Aorta (tissue), 5 donors: Measurements from ENCODE around the gene ATP1B2. TPM values are rescaled to one million over a fixed set of nuclear protein-coding genes. Genes with fewer than 3 reads are reported as not detected.

ENCODE experiments used
- ATAC-seq: fragments of 200-7000 bp; cut with Tn5 transposase; one replicate; pipeline ENCODE4 v1.9.1; 2022; ENCODE audit warnings: moderate library complexity; ENCODE audit not compliant: low FRiP score
- DNase-seq, 2 donors: peaks; one replicate each; pipeline ENCODE4 v3.0.0-alpha.2; 2020
- H3K27ac ChIP-seq, 2 donors: one replicate each; pipeline ENCODE4 v1.5.1; 2013; ENCODE audit warnings: low read length in 2 of 2, mild to moderate bottlenecking in 2 of 2, moderate library complexity in 2 of 2, control low read depth in 1 of 2, inconsistent platforms in 1 of 2, low read depth in 1 of 2
- H3K27me3 ChIP-seq, 2 donors: one replicate each; pipeline ENCODE4 v1.6.1; 2013; ENCODE audit warnings: control low read depth in 1 of 2, low read length in 1 of 2, mild to moderate bottlenecking in 1 of 2, moderate library complexity in 1 of 2; ENCODE audit not compliant: insufficient read depth in 2 of 2, control insufficient read depth in 1 of 2
- H3K36me3 ChIP-seq, 2 donors: one replicate each; pipeline ENCODE4 v1.6.1; 2013; ENCODE audit warnings: control low read depth in 1 of 2, low read length in 1 of 2, mild to moderate bottlenecking in 1 of 2; ENCODE audit not compliant: insufficient read depth in 2 of 2, control insufficient read depth in 1 of 2
- H3K4me1 ChIP-seq, 2 donors: one replicate each; pipeline ENCODE4 v1.6.1; 2013; ENCODE audit warnings: low read length in 2 of 2, control low read depth in 1 of 2, mild to moderate bottlenecking in 1 of 2, moderate library complexity in 1 of 2; ENCODE audit not compliant: insufficient read depth in 2 of 2, control insufficient read depth in 1 of 2
- H3K4me3 ChIP-seq, 2 donors: one replicate each; pipeline ENCODE4 v1.5.1; 2013; ENCODE audit warnings: low read length in 2 of 2, control low read depth in 1 of 2, mild to moderate bottlenecking in 1 of 2
- H3K9me3 ChIP-seq: one replicate; pipeline ENCODE4 v1.6.1; 2013; ENCODE audit warnings: mild to moderate bottlenecking, low read length; ENCODE audit not compliant: control insufficient read depth
- WGBS, 2 donors: extraction: QIAGEN DNeasy Blood & Tissue Kit; methylation state at CpG; one replicate each; pipeline ENCODE4 v1.1.7; 2013; 5-methylcytosine and 5-hydroxymethylcytosine counted together
- intact Hi-C, 2 donors: fragments of 100-400 bp; cut with DNase I; formaldehyde crosslinking; loops; one replicate each; pipeline versions ENCODE4 v1.14.2 to v1.15.0; 2022
- polyA plus RNA-seq, 2 donors: library from polyadenylated mRNA; stranded (reverse); fragments of 200-250 nt; gene quantifications; one replicate each; pipeline ENCODE4 v1.2.3, GENCODE V29; 2013
- total RNA-seq, 2 donors: library from RNA; stranded (reverse); fragmentation: NEBNext Ultra II Directional; extraction: Animal tissue kit (Norgen Biotek cat#: 25700); gene quantifications; one replicate each; pipeline ENCODE4 v1.2.1, GENCODE V29; 2021
- donor health status: healthy with polysubstance abuse.
- donor health status: Bipolar disorder and iron deficiency.
- donor health status: DM: no; HTN: no; CAD: no.
- donor health status: DM: no; HTN: no; CAD: no.
- donor health status: DM: yes; HTN: yes; CAD: no.

The ATP1B2 gene
- total and polyA plus RNA-seq, 4 donors: 1.9 to 7.2 (median 2.4) TPM

- peak; percentile 88 to 89 for DNase-seq
- H3K27me3 ChIP-seq: no peaks in the 10 kb centered on the region
- H3K4me1 ChIP-seq: no peaks in the 10 kb centered on the region
- no peaks in the 10 kb centered on the region for H3K9me3 ChIP-seq
- no peaks in the 10 kb centered on the region for H3K36me3 ChIP-seq
- peak overlapping the region; percentile 96 for H3K27ac ChIP-seq
- ATAC-seq: peak; percentile 86
- intact Hi-C loops: loop anchor here (1.0 to 10.0 kb wide), 4 partner anchors 59 to 468 kb away; partner anchors contain the start of genes SAT2 (in 2 of the 2) and PER1 (in 1 of the 2)
- WGBS, 2 donors: 0% methylated on average over 30 of the region's 30 CpGs
- H3K4me3 ChIP-seq: peak overlapping the region; percentile 91 to 96
Measured at GRCh38 chr17:7686222-7687071, 35.7 kb downstream of the ATP1B2 start.

- H3K4me3 ChIP-seq: peak within 1 kb of the TSS; percentile 91 to 96
Measured at GRCh38 chr17:7687072-7687907, 36.6 kb downstream of the ATP1B2 start, which contains the start of gene TP53. TSS of gene TP53 (minus strand) at chr17:7687490. CDS start at chr17:7676594, 10,896 bp downstream.

GRCh38 chr17:7687908-7688807 is 37.4 kb downstream of the ATP1B2 start, which contains the start of gene WRAP53:
TSS of gene WRAP53 (plus strand) at chr17:7688477. CDS start at chr17:7688649, 172 bp downstream.
- ATAC-seq: peak; percentile 95
- H3K27ac ChIP-seq: peak within 1 kb of the TSS in 1 of 2 donors; percentile 96
- peak; percentile 98 for DNase-seq
- 0% methylated on average over 48 to 51 of the region's 51 CpGs for WGBS, 2 donors
- no peaks in the 10 kb centered on the region for H3K4me1 ChIP-seq
- H3K4me3 ChIP-seq: peak within 1 kb of the TSS; percentile 91 to 96
- H3K27me3 ChIP-seq: no peaks in the 10 kb centered on the region
- intact Hi-C loops: loop anchor here (1.0 to 10.0 kb wide), 4 partner anchors 61 to 467 kb away; partner anchors contain the start of genes SAT2 (in 2 of the 2) and PER1 (in 1 of the 2)
- no peaks in the 10 kb centered on the region for H3K9me3 ChIP-seq
- H3K36me3 ChIP-seq: no peaks in the 10 kb centered on the region

More at GRCh38 chr17:7687072-7687907, 36.6 kb downstream of the ATP1B2 start, which contains the start of gene TP53:
- H3K9me3 ChIP-seq: no peaks in the 10 kb centered on the region
- DNase-seq (peak; percentile 91 to 92), ATAC-seq (peak; percentile 89)
- H3K27ac ChIP-seq: peak within 1 kb of the TSS; percentile 96
- no peaks in the 10 kb centered on the region for H3K36me3 ChIP-seq
- intact Hi-C loops: loop anchor here (1.0 to 10.0 kb wide), 4 partner anchors 60 to 468 kb away; partner anchors contain the start of genes SAT2 (in 2 of the 2) and PER1 (in 1 of the 2)
- H3K27me3 ChIP-seq: no peaks in the 10 kb centered on the region
- H3K4me1 ChIP-seq: no peaks in the 10 kb centered on the region
- WGBS, 2 donors: 0 to 1% methylated on average over 30 of the region's 30 CpGs

GRCh38 chr17:7688808-7689316 is 38.1 kb downstream of the ATP1B2 start:
- DNase-seq (no peak), ATAC-seq (no peak)
- H3K4me1 ChIP-seq: no peaks in the 10 kb centered on the region
- intact Hi-C loops: loop anchor here (5.0 to 10.0 kb wide), 3 partner anchors 62 to 466 kb away; partner anchors contain the start of genes SAT2 (in 2 of the 2) and PER1 (in 1 of the 2)
- H3K27ac ChIP-seq: peak overlapping the region in 1 of 2 donors; percentile 34
- H3K9me3 ChIP-seq: no peaks in the 10 kb centered on the region
- no peaks in the 10 kb centered on the region for H3K27me3 ChIP-seq
- H3K4me3 ChIP-seq: peak overlapping the region; percentile 13 to 30
- no peaks in the 10 kb centered on the region for H3K36me3 ChIP-seq
- 9 to 14% methylated on average over 13 of the region's 13 CpGs for WGBS, 2 donors

GRCh38 chr17:7695586-7695985 is 44.9 kb downstream of the ATP1B2 start:
- Histone ChIP-seq H3K27me3 (no peaks in the 10 kb centered on the region), H3K4me3 (no peak overlapping the region), H3K4me1 (no peaks in the 10 kb centered on the region), H3K36me3 (no peaks in the 10 kb centered on the region), H3K27ac (no peak overlapping the region), H3K9me3 (no peaks in the 10 kb centered on the region)
- ATAC-seq: no peak
- 94 to 95% methylated on average over 10 of the region's 10 CpGs for WGBS, 2 donors
- intact Hi-C loops: no loop called here
- no peak for DNase-seq

- no peak for ATAC-seq
- peak in 1 of 2 donors; percentile 19 for DNase-seq
- WGBS, 2 donors: 96 to 97% methylated on average over 4 of the region's 4 CpGs
- H3K4me1 ChIP-seq: no peaks in the 10 kb centered on the region
- intact Hi-C loops: no loop called here
- H3K27ac ChIP-seq: no peak overlapping the region
- no peak overlapping the region for H3K4me3 ChIP-seq
- peaks cover 0 to 5% of the 10 kb centered on the region in 2 donors for H3K36me3 ChIP-seq
- no peaks in the 10 kb centered on the region for H3K27me3 ChIP-seq
- H3K9me3 ChIP-seq: no peaks in the 10 kb centered on the region
Measured at GRCh38 chr17:7697828-7698588, 47.3 kb downstream of the ATP1B2 start.

- intact Hi-C loops: no loop called here
- WGBS, 2 donors: 96 to 98% methylated on average over 7 of the region's 7 CpGs
- H3K36me3 ChIP-seq: peaks cover 0 to 5% of the 10 kb centered on the region in 2 donors
- ATAC-seq: no peak
- H3K27ac ChIP-seq: no peak overlapping the region
- H3K4me1 ChIP-seq: no peaks in the 10 kb centered on the region
- no peak for DNase-seq
- H3K4me3 ChIP-seq: no peak overlapping the region
- no peaks in the 10 kb centered on the region for H3K9me3 ChIP-seq
- H3K27me3 ChIP-seq: no peaks in the 10 kb centered on the region
Measured at GRCh38 chr17:7700510-7700909, 49.8 kb downstream of the ATP1B2 start.
